Esophagus squamous epithelium (tissue), 5 donors: ENCODE data around the gene CLDN19. TPM values are rescaled to one million over a fixed set of nuclear protein-coding genes. Genes with fewer than 3 reads are reported as not detected.
"Not testable (repeated sequence)": the region's sequence is repeated elsewhere in the genome, so short reads cannot be mapped to it uniquely, and the experiment has no call there.

ENCODE experiments used
- DNase-seq: peaks from one replicate; lab custom pipeline; 2025; lab: John Stamatoyannopoulos, UW
- H3K27ac ChIP-seq, 4 donors: fragments of 200-600 bp; sonication (generic); one replicate each; pipeline ENCODE4 v1.5.1; 2016 to 2019; ENCODE audit warnings: mild to moderate bottlenecking in 1 of 4
- H3K27me3 ChIP-seq, 4 donors: fragments of 200-600 bp; sonication (generic); 1 replicate in 3 of 4; 2 replicates in 1 of 4; pipeline versions ENCODE4 v1.5.1 to v1.6.0; 2017 to 2021; ENCODE audit warnings: antibody characterized with exemption in 1 of 4
- H3K36me3 ChIP-seq, 3 donors: fragments of 200-600 bp; sonication (generic); one replicate each; pipeline ENCODE4 v1.5.1; 2016 to 2019
- H3K4me1 ChIP-seq, 3 donors: fragments of 200-600 bp; sonication (generic); one replicate each; pipeline ENCODE4 v1.5.1; 2017 to 2019
- H3K4me3 ChIP-seq, 4 donors: fragments of 200-600 bp; sonication (generic); 1 replicate in 3 of 4; 2 replicates in 1 of 4; pipeline ENCODE4 v1.5.1; 2016 to 2019; ENCODE audit warnings: mild to moderate bottlenecking in 2 of 4, moderate library complexity in 1 of 4
- H3K9me3 ChIP-seq, 3 donors: fragments of 200-600 bp; sonication (generic); one replicate each; pipeline ENCODE4 v1.5.1; 2016 to 2019
- CTCF ChIP-seq, 6 experiments: fragments of 450-650 bp in 4 of 6; fragments of 200-600 bp in 2 of 6; sonication (generic) in 2 of 6; IDR thresholded peaks; one replicate each; pipeline ENCODE4 v1.5.1; 2016 to 2019; ENCODE audit warnings: antibody characterized with exemption in 6 of 6, mild to moderate bottlenecking in 4 of 6, moderate library complexity in 4 of 6
- POLR2A ChIP-seq, 4 donors: fragments of 450-650 bp; IDR thresholded peaks; one replicate each; pipeline ENCODE4 v1.6.1; 2017; ENCODE audit warnings: antibody characterized with exemption in 4 of 4, mild to moderate bottlenecking in 4 of 4, moderate library complexity in 3 of 4
- WGBS, 2 donors: methylation state at CpG; one replicate each; pipeline ENCODE4 v1.1.5; 2018; 5-methylcytosine and 5-hydroxymethylcytosine counted together
- intact Hi-C: fragments of 100-400 bp; cut with DNase I; formaldehyde crosslinking; loops from one replicate; pipeline ENCODE4 v1.15.0; 2022
- total RNA-seq, 4 donors: library from RNA; depleted of rRNA; stranded (reverse); fragments of >200 nt; gene quantifications; one replicate each; pipeline ENCODE4 v1.1.0, GENCODE V29; 2016
- donor health status: DM: yes; HTN: yes; CAD: no.

Gene CLDN19
- total RNA-seq, 4 donors from 2014 or later, result 0.21 TPM; not detected in 3

- Histone ChIP-seq H3K27me3 (no peaks in the 10 kb centered on the region), H3K4me1 (peaks cover 0 to 7% (median 5%) of the 10 kb centered on the region in 3 donors), H3K9me3 (no peaks in the 10 kb centered on the region), H3K4me3 (no peak overlapping the region), H3K27ac (no peak overlapping the region), H3K36me3 (no peaks in the 10 kb centered on the region)
- intact Hi-C loops, result no loop called here
- DNase-seq, result no peak
- TF ChIP-seq POLR2A (IDR thresholded peaks at IDR 0.05), result no peak
- TF ChIP-seq CTCF (IDR thresholded peaks at IDR 0.05), result no peak
- WGBS, 2 donors, result 50 to 61% methylated on average over 4 of the region's 4 CpGs
These were observed 9.0 kb downstream of the CLDN19 start for GRCh38 chr1:42730988-42731387.

DNA sequence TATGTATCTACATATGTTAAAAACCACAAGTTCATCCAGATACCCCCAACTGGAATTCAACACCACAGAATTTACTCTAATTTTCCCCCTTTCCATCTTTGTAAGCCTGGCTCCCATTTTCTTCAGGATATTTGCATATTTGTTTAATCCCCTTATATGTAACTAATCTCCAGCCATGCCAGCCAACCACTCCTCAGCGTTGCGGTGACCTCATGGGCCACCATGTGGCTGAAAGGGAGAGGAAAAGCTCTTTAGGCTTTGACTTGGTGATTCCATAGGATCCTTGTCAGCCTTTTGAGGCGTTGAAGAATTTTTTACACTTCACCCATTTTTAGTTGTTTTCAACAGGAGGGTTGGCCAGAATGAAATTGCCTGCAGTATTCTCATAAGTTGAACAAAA lies 10.0 kb downstream of the CLDN19 start:
- intact Hi-C loops, result no loop called here
- no peaks in the 10 kb centered on the region for H3K27me3 ChIP-seq
- no peak overlapping the region for H3K27ac ChIP-seq
- no peak overlapping the region for H3K4me3 ChIP-seq
- 79 to 86% methylated on average over 3 of the region's 3 CpGs for WGBS, 2 donors
- DNase-seq, result no peak
- no peaks in the 10 kb centered on the region for H3K4me1 ChIP-seq
- TF ChIP-seq CTCF (IDR thresholded peaks at IDR 0.05), result no peak
- no peak for TF ChIP-seq POLR2A (IDR thresholded peaks at IDR 0.05)
- no peaks in the 10 kb centered on the region for H3K9me3 ChIP-seq
- H3K36me3 ChIP-seq, result no peaks in the 10 kb centered on the region

DNA sequence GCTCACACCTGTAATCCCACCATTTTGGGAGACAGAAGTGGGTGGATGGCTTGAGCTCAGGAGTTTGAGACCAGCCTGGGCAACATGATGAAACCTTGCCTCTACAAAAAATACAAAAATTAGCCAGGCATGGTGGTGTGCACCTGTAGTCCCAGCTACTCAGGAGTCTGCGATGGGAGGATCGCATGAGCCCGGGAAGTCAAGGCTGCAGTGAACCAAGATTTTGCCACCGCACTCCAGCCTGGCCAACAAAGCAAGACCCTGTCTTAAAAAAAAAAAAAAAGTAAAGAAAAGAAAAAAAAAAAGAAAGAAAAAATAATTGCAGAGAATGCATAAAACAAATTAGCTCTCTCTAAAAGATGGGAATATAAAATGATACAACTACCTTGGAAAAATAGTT lies 14.2 kb downstream of the CLDN19 start:
- H3K27ac ChIP-seq, intact Hi-C loops, H3K27me3 ChIP-seq, H3K4me1 ChIP-seq, H3K4me3 ChIP-seq, DNase-seq, H3K9me3 ChIP-seq, H3K36me3 ChIP-seq: not testable (repeated sequence)
- WGBS, 2 donors, result 97 to 98% methylated on average over 4 of the region's 4 CpGs

DNA sequence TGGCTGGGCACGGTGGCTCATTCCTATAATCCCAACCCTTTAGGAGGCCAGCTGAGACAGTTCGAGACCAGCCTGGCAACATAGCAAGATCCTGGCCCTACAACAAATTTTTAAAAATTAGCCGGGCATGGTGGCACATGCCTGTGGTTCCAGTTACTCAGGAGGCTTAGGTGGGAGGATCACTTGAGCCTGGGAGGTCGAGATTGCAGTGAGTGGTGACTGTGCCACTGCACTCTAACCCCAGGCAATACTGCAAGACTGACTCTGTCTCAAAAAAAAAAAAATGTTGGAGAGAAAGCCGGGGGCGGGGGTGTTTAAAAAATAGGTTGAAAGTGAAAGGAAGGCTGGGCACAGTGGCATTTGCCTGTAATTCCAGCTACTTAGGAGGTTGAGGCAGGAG lies 16.5 kb downstream of the CLDN19 start:
- H3K27me3 ChIP-seq, result no peaks in the 10 kb centered on the region
- TF ChIP-seq CTCF (IDR thresholded peaks at IDR 0.05), result no peak
- no peak for TF ChIP-seq POLR2A (IDR thresholded peaks at IDR 0.05)
- 45 to 53% methylated on average over 6 of the region's 6 CpGs for WGBS, 2 donors

GRCh38 chr1:42722403-42722802 lies 17.6 kb downstream of the CLDN19 start:
- 72 to 90% methylated on average over 2 of the region's 2 CpGs for WGBS, 2 donors
- H3K9me3 ChIP-seq, H3K4me1 ChIP-seq, DNase-seq, H3K4me3 ChIP-seq, H3K27ac ChIP-seq, intact Hi-C loops, H3K27me3 ChIP-seq: not testable (repeated sequence)
- peaks cover 0 to 11% (median 0%) of the 10 kb centered on the region in 3 donors for H3K36me3 ChIP-seq

More for the DNA sequence above, 16.5 kb downstream of the CLDN19 start:
- H3K36me3 ChIP-seq, result peaks cover 0 to under 1% (median 0%) of the 10 kb centered on the region in 3 donors
- H3K4me1 ChIP-seq, result no peaks in the 10 kb centered on the region
- no peak for DNase-seq
- intact Hi-C loops, result no loop called here
- H3K27ac ChIP-seq, result no peak overlapping the region
- H3K4me3 ChIP-seq, result no peak overlapping the region
- no peaks in the 10 kb centered on the region for H3K9me3 ChIP-seq

DNA sequence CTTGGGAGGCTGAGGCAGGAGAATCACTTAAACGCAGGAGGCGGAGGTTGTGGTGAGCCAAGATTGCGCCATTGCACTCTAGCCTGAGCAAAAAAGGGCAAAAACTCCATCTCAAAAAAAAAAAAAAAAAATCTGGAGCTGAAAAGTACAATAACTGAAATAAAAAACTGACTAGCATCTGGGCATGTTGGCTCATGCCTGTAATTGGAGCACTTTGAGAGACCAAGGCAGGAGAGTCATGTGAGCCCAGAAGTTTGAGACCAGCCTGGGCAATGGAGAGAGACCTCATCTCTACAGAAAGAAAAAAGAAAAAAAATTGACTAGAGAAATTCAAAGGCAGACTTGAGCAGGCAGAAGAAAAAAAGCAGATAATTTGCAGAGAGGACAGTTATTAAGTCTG lies 18.1 kb downstream of the CLDN19 start:
- TF ChIP-seq CTCF (IDR thresholded peaks at IDR 0.05), result no peak
- no peak for TF ChIP-seq POLR2A (IDR thresholded peaks at IDR 0.05)
- 89 to 100% methylated on average over 1 to 3 of the region's 3 CpGs for WGBS, 2 donors
- intact Hi-C loops, result no loop called here

More for the DNA sequence above, 18.1 kb downstream of the CLDN19 start:
- H3K27me3 ChIP-seq, result no peaks in the 10 kb centered on the region
- no peaks in the 10 kb centered on the region for H3K9me3 ChIP-seq
- H3K4me3 ChIP-seq, result no peak overlapping the region
- H3K36me3 ChIP-seq, result peaks cover 0 to 11% (median 0%) of the 10 kb centered on the region in 3 donors
- no peaks in the 10 kb centered on the region for H3K4me1 ChIP-seq
- no peak overlapping the region for H3K27ac ChIP-seq
- DNase-seq, result no peak
